Peyer's patch (tissue), 4 donors: ENCODE data around the gene TSPAN15.

Experiments
- CTCF ChIP-seq, 6 experiments: fragments of 450-650 bp in 4 of 6; fragments of 200-600 bp in 2 of 6; sonication (generic) in 1 of 6; IDR thresholded peaks; one replicate each; pipeline ENCODE4 v1.5.1; 2017 to 2019; ENCODE audit warnings: antibody characterized with exemption in 6 of 6, mild to moderate bottlenecking in 3 of 6, moderate library complexity in 1 of 6
- POLR2A ChIP-seq, 2 donors: fragments of 450-650 bp; IDR thresholded peaks; one replicate each; pipeline ENCODE4 v1.5.1; 2017; ENCODE audit warnings: antibody characterized with exemption in 2 of 2, mild to moderate bottlenecking in 2 of 2, moderate library complexity in 2 of 2

- TF ChIP-seq CTCF (IDR thresholded peaks at IDR 0.05) (no peak), POLR2A (IDR thresholded peaks at IDR 0.05) (no peak)
Measured at GRCh38 chr10:69459101-69459790, 8.0 kb downstream of the TSPAN15 start.
